Transverse colon (tissue), 4 donors: ENCODE data around the gene MACROD1. TPM values are rescaled to one million over a fixed set of nuclear protein-coding genes. Genes with fewer than 3 reads are reported as not detected.

Source experiments
- DNase-seq: peaks from one replicate; pipeline ENCODE4 v3.0.0-alpha.2; 2019
- H3K27ac ChIP-seq, 4 donors: fragments of 200-600 bp; sonication (generic); 2 replicates each; pipeline ENCODE4 v1.5.1; 2016 to 2018; ENCODE audit warnings: inconsistent platforms in 4 of 4
- H3K27me3 ChIP-seq: fragments of 200-600 bp; sonication (generic); 2 replicates; pipeline ENCODE4 v1.5.1; 2017; ENCODE audit warnings: inconsistent platforms
- H3K36me3 ChIP-seq, 4 donors: fragments of 200-600 bp; sonication (generic); 2 replicates each; pipeline ENCODE4 v1.5.1; 2017 to 2019; ENCODE audit warnings: inconsistent platforms in 4 of 4
- H3K4me1 ChIP-seq, 4 donors: fragments of 200-600 bp; sonication (generic); 2 replicates each; pipeline ENCODE4 v1.5.1; 2017 to 2020; ENCODE audit warnings: inconsistent platforms in 4 of 4
- H3K4me3 ChIP-seq, 4 donors: fragments of 200-600 bp; sonication (generic); 1 replicate in 1 of 4; 2 replicates in 3 of 4; pipeline versions ENCODE4 v1.5.1 to v1.6.1; 2017 to 2019; ENCODE audit warnings: inconsistent platforms in 4 of 4
- H3K9me3 ChIP-seq, 2 donors: fragments of 200-600 bp; sonication (generic); 2 replicates each; pipeline ENCODE4 v1.5.1; 2017 to 2019; ENCODE audit warnings: inconsistent platforms in 2 of 2
- EP300 ChIP-seq: sonication (generic); formaldehyde crosslinking; IDR thresholded peaks from one replicate; pipeline ENCODE4 v1.6.1; 2017; ENCODE audit warnings: antibody characterized with exemption, low read depth
- POLR2A ChIP-seq: fragments of 450-650 bp; IDR thresholded peaks from one replicate; pipeline ENCODE4 v1.6.1; 2016; ENCODE audit warnings: antibody characterized with exemption, mild to moderate bottlenecking, moderate library complexity
- POLR2AphosphoS5 ChIP-seq, 3 donors: sonication (generic); formaldehyde crosslinking; IDR thresholded peaks; one replicate each; pipeline ENCODE4 v1.6.1; 2016; ENCODE audit warnings: antibody characterized with exemption in 3 of 3
- WGBS, 2 donors: methylation state at CpG; one replicate each; pipeline ENCODE4 v1.1.5; 2018; ENCODE audit warnings: low coverage in 1 of 2; 5-methylcytosine and 5-hydroxymethylcytosine counted together
- in situ Hi-C, 4 donors: fragments of 200-750 bp; cut with MboI; loops; one replicate each; pipeline versions ENCODE4 v1.15.0 to v1.15.1; 2017; ENCODE audit warnings: low sequenced_read_pairs in 3 of 4, low pct_ligation_motif_present in 1 of 4, low pct_unique_long_range_greater_than_20kb in 1 of 4
- intact Hi-C: fragments of 100-400 bp; cut with DNase I; formaldehyde crosslinking; loops from one replicate; pipeline ENCODE4 v1.15.1; 2023; ENCODE audit warnings: low total_unique reads
- total RNA-seq, 4 donors: library from RNA; depleted of rRNA; stranded (reverse); fragments of >200 nt; gene quantifications; one replicate each; pipeline ENCODE4 v1.1.0, GENCODE V29; 2016
- TF ChIP-seq, protein P1 (sequence below), 5 experiments: fragments of 200-600 bp in 3 of 5; fragments of 450-650 bp in 2 of 5; sonication (generic) in 3 of 5; IDR thresholded peaks; 1 replicate in 2 of 5; 2 replicates in 3 of 5; pipeline ENCODE4 v1.5.1; 2016 to 2017; ENCODE audit warnings: antibody characterized with exemption in 5 of 5, inconsistent platforms in 3 of 5, mild to moderate bottlenecking in 2 of 5, moderate library complexity in 1 of 5

MACROD1 gene
- total RNA-seq, 4 donors from 2014 or later, result 42.9 to 50.7 (median 50.1) TPM

DNA sequence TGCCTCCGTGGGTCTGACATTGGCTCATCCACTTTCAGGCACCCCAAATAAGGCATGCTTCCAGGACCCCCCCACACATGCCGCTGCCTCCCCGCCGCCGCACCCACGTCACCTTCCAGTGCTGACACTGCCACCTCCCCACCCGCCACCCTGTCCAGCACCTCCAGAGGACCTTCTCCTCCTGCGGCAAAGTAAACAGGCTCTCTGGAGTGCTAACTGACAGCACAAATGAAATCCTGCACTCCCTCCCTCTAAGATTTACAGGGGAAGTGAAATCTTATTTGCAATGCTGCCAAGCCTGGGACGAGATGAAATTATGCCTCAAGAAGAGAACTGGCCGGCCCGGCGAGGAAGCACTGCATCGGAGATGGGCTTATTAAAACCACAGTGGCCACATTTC lies 35.3 kb downstream of the MACROD1 start:
- Histone ChIP-seq H3K9me3 (no peaks in the 10 kb centered on the region), H3K27me3 (no peaks in the 10 kb centered on the region), H3K36me3 (no peaks in the 10 kb centered on the region), H3K4me3 (no peak overlapping the region), H3K27ac (no peak overlapping the region), H3K4me1 (no peaks in the 10 kb centered on the region)
- intact Hi-C loops, result no loop called here
- TF ChIP-seq EP300 (no peak), POLR2AphosphoS5 (IDR thresholded peaks at IDR 0.05) (no peak), POLR2A (no peak)
- TF ChIP-seq, protein P1, sequence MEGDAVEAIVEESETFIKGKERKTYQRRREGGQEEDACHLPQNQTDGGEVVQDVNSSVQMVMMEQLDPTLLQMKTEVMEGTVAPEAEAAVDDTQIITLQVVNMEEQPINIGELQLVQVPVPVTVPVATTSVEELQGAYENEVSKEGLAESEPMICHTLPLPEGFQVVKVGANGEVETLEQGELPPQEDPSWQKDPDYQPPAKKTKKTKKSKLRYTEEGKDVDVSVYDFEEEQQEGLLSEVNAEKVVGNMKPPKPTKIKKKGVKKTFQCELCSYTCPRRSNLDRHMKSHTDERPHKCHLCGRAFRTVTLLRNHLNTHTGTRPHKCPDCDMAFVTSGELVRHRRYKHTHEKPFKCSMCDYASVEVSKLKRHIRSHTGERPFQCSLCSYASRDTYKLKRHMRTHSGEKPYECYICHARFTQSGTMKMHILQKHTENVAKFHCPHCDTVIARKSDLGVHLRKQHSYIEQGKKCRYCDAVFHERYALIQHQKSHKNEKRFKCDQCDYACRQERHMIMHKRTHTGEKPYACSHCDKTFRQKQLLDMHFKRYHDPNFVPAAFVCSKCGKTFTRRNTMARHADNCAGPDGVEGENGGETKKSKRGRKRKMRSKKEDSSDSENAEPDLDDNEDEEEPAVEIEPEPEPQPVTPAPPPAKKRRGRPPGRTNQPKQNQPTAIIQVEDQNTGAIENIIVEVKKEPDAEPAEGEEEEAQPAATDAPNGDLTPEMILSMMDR (IDR thresholded peaks at IDR 0.05), result no peak
- no peak for DNase-seq
- in situ Hi-C loops, result no loop called here
- 76% methylated on average over 13 of the region's 13 CpGs; no CpG with 5 or more reads in 1 of the 2 donors for WGBS, 2 donors

DNA sequence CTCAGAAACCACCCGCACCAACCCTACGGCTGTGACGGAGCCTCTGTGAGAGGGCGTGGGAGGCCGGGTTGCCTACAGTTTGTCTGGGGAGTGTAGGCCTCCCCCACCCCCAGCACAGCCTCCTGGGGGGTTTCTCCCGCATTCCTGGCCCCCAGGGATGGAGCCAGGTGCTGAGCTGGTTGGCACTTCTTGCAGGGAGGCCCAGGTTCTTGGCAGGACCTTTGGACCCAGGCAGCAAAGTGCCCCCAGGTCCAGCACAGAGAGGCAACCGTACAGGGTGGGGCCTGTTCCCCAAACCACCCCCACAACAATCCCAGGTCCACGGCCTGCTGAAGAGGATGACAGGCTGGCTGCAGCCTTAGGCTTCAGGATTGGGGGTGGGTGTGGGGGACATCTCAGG lies 36.5 kb downstream of the MACROD1 start:
- in situ Hi-C loops (no loop called here), intact Hi-C loops (no loop called here)
- DNase-seq, result no peak
- H3K4me3 ChIP-seq, result no peak overlapping the region
- no peaks in the 10 kb centered on the region for H3K36me3 ChIP-seq
- TF ChIP-seq POLR2AphosphoS5 (IDR thresholded peaks at IDR 0.05) (no peak), POLR2A (no peak), EP300 (no peak)
- TF ChIP-seq, protein P1 (IDR thresholded peaks at IDR 0.05), result no peak
- no peaks in the 10 kb centered on the region for H3K27me3 ChIP-seq
- WGBS, 2 donors, result 87% methylated on average over 3 of the region's 8 CpGs; no CpG with 5 or more reads in 1 of the 2 donors
- H3K27ac ChIP-seq, result no peak overlapping the region
- no peaks in the 10 kb centered on the region for H3K9me3 ChIP-seq
- H3K4me1 ChIP-seq, result no peaks in the 10 kb centered on the region

GRCh38 chr11:64128255-64129006 lies 37.5 kb downstream of the MACROD1 start:
- no peaks in the 10 kb centered on the region for H3K4me1 ChIP-seq
- no peaks in the 10 kb centered on the region for H3K36me3 ChIP-seq
- no peak for DNase-seq
- 84% methylated on average over 13 of the region's 15 CpGs; no CpG with 5 or more reads in 1 of the 2 donors for WGBS, 2 donors
- no peak overlapping the region for H3K4me3 ChIP-seq
- intact Hi-C loops, result no loop called here
- in situ Hi-C loops, result no loop called here
- H3K27ac ChIP-seq, result no peak overlapping the region
- no peaks in the 10 kb centered on the region for H3K27me3 ChIP-seq
- no peak for TF ChIP-seq EP300
- no peak for TF ChIP-seq POLR2AphosphoS5 (IDR thresholded peaks at IDR 0.05)
- no peak for TF ChIP-seq POLR2A
- TF ChIP-seq, protein P1 (IDR thresholded peaks at IDR 0.05), result no peak
- H3K9me3 ChIP-seq, result no peaks in the 10 kb centered on the region

GRCh38 chr11:64127267-64128072 lies 38.4 kb downstream of the MACROD1 start:
- Histone ChIP-seq H3K27me3 (no peaks in the 10 kb centered on the region), H3K4me1 (peaks cover 0 to 5% (median 0%) of the 10 kb centered on the region in 4 donors), H3K4me3 (no peak overlapping the region), H3K9me3 (no peaks in the 10 kb centered on the region), H3K36me3 (no peaks in the 10 kb centered on the region), H3K27ac (no peak overlapping the region)
- 83% methylated on average over 19 of the region's 24 CpGs; no CpG with 5 or more reads in 1 of the 2 donors for WGBS, 2 donors
- intact Hi-C loops, result no loop called here
- TF ChIP-seq POLR2A (no peak), POLR2AphosphoS5 (IDR thresholded peaks at IDR 0.05) (no peak)
- no peak for DNase-seq
- in situ Hi-C loops, result no loop called here
